ENCODE data around the gene PDGFD.
"Not testable (repeated sequence)": the region's sequence is repeated elsewhere in the genome, so short reads cannot be mapped to it uniquely, and the experiment has no call there.

Gene PDGFD

DNA sequence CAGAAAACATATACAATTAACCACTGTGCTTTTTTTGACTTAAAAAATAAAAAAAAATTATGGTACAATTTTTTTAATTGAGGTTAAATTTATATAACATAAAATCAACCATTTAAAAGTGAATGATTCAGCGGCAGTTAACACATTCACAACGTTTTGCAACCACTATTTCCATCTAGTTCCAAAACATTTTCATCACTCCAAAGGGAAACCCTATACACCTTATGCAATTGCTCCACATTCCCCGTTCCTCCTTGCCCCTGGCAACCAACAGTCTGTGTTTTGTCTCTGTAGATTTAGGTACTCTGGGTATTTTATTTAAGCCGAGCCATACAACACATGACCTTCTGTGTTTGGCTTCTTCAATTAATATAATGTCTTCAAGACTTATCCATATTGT, 112.2 kb downstream of the PDGFD start:
- DNase-seq: no peak

DNA sequence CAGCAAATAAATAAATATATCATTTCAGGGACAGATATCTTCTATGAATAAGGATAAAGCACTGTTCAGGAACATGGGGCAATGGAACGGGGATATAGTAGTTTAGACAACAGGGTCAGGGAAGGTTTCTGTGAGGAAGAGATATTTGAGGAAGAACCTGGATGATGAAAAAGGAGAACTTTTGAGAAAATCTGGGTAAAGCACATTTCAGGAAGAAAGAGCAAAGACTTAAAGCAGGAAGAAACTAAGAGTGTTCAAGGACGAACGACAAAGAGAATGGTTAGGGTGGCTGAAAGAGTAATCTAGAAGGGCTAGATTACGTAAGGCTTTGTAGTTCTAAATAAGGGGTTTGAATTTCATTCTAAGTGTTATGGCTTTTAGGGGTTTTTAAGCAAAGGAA, 114.8 kb downstream of the PDGFD start:
- peak; percentile 10 to 44 (median 33) for DNase-seq

DNA sequence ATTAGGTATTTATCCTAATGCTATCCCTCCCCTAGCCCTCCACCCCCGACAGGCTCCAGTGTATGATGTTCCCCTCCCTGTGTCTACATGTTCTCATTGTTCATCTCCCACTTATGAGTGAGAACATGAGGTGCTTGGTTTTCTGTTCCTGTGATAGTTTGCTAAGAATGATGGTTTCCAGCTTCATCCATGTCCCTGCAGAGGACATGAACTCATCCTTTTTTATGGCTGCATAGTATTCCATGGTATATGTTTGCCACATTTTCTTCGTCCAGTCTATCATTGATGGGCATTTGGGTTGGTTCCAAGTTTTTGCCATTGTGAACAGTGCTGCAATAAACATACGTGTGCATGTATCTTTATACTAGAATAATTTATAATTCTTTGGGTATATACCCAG, 117.1 kb downstream of the PDGFD start:
- DNase-seq: not testable (repeated sequence)

DNA sequence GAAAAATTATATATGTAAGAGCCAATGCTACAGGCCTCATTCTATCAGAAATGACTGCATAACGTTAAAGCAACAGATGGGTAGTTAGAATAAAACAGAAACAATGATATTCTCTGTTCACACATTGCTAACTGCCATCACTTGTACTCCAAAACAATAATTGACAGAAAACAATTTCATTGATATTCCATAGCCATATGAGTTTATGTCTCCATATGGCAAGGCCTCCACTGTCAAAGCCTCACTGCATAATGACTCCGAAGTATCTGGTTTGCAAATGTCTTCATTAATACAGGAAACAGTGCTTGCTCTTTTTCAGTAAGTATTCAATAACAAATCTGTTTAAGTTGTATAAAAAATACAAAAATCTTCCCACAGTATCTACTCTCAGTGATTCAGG, 117.6 kb downstream of the PDGFD start:
- no peak for DNase-seq

DNA sequence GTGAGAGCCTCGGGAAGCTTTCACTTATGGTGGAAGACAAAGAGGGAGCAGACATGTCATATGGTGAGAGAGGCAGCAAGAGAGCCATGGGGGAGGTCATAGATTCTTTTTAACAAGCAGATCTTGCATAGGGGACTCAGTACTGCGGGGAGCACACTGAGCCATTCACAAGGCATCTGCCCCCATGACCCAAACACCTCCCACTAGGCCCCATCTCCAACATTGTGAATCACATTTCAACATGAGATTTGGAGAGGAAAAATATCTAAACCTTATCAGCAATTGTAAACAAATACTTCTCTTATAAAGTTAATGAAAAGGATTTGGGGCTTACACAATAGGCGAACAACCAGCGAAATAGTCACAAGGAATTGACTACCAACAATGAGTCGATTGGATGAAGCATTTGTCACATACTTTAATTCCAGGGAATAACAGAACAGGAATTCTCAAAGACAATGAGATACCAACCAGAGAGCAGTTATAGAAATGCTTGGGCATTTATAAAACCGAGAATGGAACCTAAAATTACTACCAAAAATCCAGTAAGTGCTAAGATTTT, 120.2 kb downstream of the PDGFD start:
- DNase-seq: no peak

DNA sequence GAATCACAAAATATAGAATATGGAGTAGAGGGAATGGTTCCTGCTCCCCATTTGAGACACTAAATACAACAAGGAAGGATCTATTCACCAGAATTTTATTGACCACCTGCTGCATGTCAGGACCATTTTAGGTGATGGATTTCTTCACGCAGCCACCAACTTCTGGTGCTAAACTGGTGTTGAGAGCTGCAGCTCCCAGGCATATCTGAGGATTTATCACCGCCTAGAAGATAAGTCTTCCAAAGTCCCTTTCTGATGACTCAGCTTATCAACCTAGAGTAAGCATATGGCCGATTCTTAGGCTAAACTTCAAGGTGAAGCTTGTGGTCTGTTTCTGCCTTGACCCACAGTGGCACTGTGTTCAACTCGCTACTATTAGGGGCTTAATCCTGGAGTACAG, 120.8 kb downstream of the PDGFD start:
- DNase-seq: no peak

DNA sequence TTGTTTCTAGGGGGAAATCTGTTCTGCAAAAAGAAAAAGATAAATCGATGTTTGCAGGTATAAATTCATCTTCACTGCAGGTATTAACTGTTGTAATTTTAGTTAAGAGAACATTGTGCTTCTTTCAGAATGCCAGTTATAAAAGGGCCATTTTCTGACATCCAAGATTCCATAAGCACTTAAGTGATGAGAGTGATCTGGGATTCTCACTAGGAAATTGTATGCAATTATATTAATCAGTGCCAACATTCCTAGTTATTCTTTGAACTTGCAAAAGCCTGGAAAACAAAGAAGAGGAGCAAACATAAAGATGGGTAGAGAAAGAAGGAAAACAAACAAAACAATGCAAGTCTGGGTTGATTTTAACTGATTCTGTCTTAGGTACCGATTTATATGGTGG, 122.2 kb downstream of the PDGFD start:
- no peak for DNase-seq

DNA sequence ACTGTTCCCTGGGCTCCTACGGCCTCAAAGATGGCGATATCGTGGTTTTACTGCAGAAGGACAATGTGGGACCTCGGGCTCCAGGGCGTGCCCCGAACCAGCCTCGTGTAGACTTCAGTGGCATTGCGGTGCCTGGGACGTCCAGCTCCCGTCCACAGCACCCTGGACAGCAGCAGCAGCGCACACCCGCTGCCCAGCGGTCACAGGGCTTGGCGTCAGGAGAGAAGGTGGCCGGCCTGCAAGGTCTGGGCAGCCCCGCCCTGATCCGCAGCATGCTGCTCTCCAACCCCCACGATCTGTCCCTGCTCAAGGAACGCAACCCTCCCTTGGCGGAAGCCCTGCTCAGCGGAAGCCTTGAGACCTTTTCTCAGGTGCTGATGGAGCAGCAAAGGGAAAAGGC, 127.0 kb downstream of the PDGFD start:
- no peak for DNase-seq

DNA sequence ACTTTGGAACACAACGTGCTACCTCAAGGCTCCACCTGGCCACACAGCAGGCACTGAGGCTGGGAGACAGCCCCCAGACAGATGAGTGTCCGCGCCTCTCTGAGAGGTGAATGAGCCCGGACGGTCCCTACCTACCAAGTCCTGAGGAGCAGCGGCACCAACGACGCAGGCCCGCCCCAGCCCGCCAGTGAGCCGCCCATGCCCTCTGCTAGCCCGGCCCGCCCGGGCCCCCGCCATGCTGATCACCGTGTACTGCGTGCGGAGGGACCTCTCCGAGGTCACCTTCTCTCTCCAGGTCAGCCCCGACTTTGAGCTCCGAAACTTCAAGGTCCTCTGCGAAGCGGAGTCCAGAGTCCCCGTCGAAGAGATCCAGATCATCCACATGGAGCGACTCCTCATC, 127.4 kb downstream of the PDGFD start, which contains the start of gene DDI1:
Gene DDI1 (plus strand): TSS at position 53 of the 400 bp plus-strand sequence. CDS start 183 bp downstream, at position 236.
- DNase-seq: no peak

DNA sequence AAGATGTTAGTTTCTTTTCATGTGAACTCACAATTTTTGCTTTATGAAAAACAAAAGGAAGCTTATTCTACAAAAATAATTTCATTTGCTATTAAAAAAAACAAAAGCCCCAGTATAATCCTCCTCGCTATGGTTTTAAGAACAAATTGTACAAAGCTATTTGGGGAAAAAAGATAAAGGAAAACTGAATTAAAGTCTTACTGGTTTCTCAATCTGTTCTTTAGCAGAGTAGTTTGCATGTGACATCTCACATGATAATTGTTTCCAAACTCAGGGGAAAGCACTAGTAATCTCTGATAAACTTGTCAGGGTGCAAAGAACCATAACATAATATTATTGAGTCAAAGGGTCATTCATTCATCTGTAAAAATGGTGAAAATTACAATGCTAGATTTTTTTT, 130.4 kb downstream of the PDGFD start:
- no peak for DNase-seq

DNA sequence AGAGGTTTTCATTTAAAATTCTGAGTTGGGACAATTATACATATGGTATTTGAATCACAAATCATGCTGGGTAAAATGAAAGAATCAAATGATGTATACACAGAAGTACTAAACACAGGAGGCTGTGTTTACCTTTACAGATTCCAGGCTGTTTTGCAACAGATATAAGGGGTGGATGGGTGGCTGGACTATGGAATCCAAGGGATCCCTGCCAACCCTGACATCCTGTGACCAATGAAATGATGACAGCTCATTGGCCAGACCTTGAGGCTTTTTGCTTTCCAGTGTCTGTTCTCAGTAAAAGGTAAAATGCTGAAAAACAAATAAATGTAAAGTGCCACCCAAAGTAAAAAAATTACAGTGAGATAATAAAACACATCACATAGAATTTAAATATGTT, 130.8 kb downstream of the PDGFD start:
- no peak for DNase-seq

DNA sequence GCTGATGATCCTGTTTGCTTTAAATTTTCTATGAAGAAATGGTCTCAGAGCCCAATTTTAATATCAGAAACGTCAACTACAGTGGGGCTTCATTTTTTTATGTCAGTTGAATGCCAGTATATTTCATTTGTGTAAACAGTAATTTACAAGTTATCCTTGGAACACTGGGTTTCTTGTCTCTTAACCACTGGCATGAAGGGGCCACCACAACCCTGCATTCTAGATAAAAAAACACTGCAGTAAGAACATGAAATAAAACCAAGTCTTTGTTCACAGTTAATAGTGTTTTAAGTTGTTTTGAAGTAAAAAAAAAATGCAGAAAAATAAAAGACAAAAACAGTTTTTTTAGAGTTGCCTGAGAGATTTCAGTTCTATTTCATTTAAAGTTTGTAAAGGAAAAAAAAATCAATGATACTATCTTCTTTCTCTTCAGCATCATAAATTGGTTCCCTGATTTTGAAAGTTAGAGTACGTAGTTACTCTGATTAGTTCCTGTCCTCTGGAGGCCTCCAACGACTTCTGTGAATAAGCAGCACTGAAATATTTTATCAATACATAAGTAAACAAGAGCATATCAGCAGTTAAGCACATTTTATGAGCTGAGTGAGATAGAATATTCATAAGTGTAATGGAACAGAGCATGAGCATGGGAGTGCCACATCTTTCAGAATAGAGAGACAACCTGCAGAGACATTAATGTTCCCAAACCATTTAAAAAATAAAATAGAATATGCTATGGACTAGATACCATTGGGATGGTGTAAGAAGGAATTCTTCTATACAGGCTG, 135.3 kb downstream of the PDGFD start:
- no peak for DNase-seq

DNA sequence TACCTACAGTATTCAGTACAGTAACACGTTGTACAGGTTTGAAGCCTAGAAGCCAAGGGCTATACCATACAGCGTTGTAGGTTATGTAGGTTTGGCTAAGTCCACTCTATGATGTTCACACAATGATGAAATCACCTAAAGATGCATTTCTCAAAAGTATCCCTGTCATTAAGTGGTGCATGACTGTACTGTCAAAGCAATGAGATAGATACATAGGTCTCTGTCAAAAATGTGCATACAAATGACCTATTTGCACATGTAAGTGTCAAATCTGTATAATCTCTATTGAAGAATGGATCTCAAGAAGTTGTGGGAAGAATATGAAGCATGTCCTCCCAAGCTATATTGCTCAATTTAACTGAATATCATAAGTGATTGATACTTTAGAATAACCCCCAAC, 139.4 kb downstream of the PDGFD start:
- DNase-seq: no peak

DNA sequence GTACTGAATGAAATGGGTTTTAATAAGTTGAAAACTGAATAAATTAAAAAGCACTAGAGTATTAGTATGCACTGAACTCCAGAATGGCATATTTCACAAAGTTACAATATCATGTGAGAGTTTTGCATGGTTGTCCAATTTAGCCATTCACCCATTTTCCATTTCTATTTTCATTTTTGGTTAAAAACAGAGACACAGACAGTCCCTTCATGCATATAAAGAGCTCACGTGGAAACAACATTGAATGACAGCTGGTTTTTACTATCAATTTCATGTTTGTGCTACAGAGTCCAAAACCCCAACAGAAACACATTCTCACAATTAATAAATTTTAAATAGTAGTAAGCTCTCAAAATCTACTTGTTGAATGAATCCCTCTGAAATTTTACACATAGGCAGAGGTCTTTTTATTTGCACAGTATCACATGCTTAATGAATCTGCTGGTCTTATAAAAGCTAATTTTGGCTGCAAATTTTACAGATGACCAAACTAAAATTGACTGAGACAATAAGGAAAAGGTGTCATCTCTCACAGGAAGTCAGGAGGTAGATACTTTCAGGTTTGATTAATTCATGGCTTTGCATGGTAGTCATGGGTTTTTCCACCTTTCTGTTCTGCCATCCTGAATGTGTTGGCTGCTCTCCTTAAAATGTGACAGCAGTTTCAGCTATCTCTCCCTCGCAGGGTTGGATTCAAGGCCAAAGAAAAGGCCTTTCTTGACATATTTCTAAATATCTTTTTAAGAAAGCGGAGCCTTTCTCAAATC, 148.1 kb downstream of the PDGFD start:
- DNase-seq: no peak

DNA sequence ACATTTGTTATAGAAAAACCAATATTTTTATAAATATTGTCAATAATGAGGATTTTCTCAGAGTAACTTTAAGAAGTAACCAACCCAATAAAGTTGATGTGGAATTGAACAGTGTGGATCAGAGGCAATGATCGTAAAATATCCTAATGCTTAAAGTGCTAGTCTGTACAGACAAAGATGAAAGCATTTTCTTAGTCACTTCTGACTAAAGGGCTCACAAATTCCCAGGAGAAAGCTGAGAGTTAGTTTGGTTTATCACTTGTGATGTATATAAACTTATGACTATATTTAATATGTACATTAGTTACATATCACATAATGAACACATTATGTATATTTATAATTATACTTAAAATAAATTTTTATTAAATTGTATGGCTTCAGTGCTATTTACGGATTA, 152.9 kb downstream of the PDGFD start:
- DNase-seq: no peak

DNA sequence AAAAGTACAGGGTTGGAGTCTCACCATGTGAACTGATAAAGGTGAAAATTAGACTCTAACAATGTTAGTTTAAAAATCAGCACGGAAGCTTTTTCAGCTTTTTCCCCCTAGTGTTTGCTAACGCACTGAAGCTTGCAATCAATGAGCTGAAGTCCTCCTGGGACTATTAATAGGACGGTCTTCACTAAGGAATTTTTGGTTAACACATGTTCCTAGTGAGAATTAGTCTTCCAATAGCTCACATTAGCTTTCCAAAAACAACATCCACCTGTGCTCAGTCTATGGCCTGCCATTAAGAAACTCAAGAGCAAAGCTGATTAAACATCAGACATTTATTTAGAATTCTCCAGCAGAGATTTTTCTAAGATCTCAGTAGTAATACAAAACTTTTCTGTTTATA, 154.2 kb downstream of the PDGFD start:
- no peak for DNase-seq

DNA sequence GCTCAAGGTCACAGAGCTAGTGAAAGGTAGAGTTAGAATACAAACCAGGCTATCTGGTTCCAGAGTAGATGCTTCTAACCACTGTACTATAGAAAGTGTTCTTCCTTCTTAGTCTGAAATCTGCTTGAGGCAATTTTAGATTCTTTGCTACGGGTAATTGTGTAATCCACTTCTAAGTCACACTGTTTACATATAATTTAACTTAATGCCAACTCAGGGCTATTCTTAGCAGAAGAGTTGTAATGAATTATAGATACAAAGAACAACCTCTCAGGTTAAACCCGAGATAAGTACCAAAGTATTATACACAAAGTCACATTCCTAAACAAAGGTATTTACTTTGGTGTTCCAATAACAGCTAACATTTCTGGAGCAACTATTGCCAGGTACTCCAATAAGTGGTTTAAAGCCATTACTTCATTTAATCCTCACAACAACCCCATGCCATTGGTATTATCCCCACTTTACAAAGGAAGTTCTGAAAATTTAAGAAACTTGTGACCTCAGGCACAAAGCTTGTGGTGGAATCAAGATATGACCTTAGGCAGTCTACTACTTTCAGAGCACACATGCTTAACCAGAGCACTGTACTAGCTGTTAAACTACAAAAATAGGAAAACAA, 158.6 kb downstream of the PDGFD start:
- DNase-seq: no peak

DNA sequence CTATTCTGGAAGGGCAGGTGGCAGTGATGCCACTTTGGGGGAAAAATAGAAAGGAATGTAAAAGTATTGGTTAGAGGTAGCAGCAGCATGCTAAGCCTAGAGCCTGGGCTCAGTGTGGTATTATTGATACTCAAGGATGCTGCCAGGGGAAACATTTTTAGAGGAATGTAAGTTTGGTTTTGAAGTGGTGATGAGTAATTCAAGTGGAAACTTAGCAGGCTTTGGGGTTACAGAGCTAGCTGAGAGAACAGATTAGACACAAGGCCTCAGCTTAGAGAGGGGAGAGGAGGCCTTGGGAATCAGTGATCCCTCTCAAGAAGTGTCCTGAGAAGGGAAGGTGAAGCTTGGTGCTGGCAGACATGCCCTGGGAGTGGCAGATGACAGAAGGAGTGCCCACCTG, 160.5 kb downstream of the PDGFD start:
- DNase-seq: no peak

DNA sequence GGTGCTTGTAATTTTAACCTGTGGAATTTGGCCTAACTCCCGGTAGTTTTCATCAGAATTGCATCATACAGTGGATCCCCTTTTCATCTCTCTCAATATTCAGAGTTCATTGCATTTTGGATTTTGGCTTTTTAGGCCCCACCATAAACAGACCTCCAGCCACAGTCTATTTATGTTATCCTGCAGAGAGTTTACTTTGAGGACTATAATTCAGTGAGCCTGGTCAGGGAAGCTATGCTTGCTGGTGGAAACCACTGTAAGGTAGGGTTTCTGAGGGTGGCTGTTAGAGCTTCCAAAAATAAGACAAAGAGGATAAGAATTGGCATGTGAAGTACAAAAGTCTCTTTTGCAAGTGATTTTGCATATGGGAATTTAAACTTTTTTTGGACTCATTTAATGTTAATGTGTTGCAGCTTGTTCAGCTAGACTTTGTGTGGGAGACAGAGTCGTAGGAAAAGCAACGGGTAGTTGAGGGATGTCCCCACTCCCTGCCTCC, 162.3 kb downstream of the PDGFD start:
- DNase-seq: no peak

DNA sequence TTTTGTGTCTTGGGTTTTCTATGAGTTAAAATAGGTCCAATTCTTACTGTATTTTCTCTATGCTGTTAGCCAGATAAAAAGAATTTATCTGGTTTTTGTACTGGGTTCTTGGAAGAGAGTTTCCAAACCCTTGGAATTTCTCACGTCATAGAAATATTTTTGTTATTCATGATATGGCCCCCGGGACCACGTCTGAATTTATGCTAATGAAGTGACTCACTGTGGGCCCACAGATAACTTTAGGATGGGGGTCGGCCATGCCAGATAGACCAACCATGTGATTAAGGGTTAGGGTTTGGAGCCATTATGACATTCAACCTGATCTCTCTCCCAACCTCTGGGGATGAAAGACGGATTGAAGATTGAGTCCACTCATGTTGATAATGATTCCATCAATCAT, 163.1 kb downstream of the PDGFD start:
- no peak for DNase-seq

DNA sequence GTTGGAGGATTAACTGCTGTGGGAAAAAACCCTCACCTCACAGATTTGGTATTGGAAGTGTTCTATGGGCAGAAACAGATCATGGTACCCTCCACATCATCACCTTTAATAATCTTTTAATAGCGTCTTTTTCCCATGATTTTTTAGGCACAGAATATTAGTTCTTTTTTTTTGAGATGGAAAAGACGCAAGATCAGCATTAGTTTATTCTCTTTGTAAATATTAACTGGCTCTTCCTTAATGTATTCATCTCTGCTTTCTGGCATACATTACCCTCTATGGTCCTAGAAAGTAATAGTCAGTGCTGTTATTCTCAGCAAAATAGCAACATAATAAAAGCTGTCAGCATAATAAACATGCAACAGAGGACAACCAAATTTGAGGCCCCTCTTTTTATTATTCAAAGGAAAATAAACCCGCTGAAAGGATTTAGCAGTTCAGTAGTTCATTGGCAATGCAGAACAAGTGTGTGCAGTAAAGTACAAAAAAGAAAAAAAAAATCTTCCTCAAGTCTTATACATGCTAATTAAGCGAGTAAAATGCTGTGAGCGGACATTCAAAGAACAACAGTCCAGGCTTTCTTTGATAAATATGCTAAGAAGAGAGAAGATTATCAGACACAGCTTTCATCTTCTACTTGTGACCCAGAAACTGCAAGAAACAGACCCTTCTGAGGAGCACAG, 165.0 kb downstream of the PDGFD start:
- no peak for DNase-seq

DNA sequence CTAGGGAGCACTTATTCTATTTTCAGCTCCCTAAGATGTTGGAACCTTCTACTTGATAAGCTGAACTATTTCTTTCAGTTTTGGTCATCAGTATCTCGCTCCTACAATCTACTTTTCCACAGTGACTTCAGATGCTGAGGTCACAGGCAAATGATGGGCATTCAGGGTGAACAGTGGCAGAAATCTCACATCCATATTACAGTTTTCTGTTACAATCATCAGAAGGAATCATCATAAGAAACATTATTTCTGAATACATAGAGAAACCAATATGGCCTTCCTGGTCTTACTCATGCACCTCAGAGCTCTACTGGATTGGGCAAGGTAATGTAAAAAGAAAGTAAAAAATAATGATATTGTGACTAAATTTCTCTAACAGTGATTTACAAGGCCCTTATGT, 166.9 kb downstream of the PDGFD start:
- no peak for DNase-seq

DNA sequence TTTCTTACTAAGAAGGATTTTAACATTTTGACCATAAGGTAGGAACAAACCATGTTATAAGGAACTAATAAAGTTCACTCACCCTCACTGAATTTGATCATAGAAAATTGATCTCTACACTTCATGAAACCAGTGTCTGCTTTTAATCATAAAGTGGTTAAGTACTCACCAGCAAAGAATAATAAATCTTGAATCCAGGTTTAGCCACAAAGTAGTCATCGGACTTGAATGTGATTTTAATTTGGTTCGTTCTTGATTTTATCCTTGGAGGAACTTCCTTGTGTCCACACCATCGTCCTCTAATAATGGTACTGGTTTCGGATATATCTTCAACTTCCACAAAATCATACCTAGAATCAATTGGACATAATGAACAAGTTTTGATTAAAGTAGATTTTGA, 168.1 kb downstream of the PDGFD start:
- no peak for DNase-seq
